WTC11 (cell line): ENCODE data around the gene HOMER2. TPM values are rescaled to one million over a fixed set of nuclear protein-coding genes. Genes with fewer than 3 reads are reported as not detected.

Experiments used
- ATAC-seq: fragments of 200-7000 bp; cut with Tn5 transposase; 2 replicates; pipeline ENCODE4 v1.10.0; 2021; ENCODE audit warnings: mild to moderate bottlenecking, moderate library complexity
- CTCF ChIA-PET: fragments of 300-600 bp; sonication (Branson Sonifier 250); formaldehyde crosslinking; loops from one replicate; lab custom pipeline; 2021; ENCODE audit warnings: antibody characterized with exemption; lab: Charles Lee
- POLR2A ChIA-PET: fragments of 350-600 bp; sonication (Branson Sonifier 250); formaldehyde crosslinking; loops from one replicate; lab custom pipeline; 2021; ENCODE audit warnings: antibody characterized with exemption; lab: Charles Lee
- DNase-seq: peaks from one replicate; pipeline ENCODE4 v3.0.0; 2021; ENCODE audit warnings: low spot score
- H3K27ac Mint-ChIP-seq: 2 replicates; pipeline ENCODE4 v1.8.0; 2021; ENCODE audit warnings: mixed read lengths
- H3K27me3 Mint-ChIP-seq: 2 replicates; pipeline ENCODE4 v1.8.0; 2021; ENCODE audit warnings: low read depth, mild to moderate bottlenecking, moderate library complexity, mixed read lengths
- H3K36me3 Mint-ChIP-seq: 2 replicates; pipeline ENCODE4 v1.8.0; 2021; ENCODE audit warnings: mixed read lengths
- H3K4me1 Mint-ChIP-seq: 2 replicates; pipeline ENCODE4 v1.8.0; 2022; ENCODE audit warnings: mixed read lengths
- H3K4me3 Mint-ChIP-seq: 2 replicates; pipeline ENCODE4 v1.8.0; 2021; ENCODE audit warnings: mild to moderate bottlenecking, moderate library complexity, mixed read lengths
- H3K9me3 Mint-ChIP-seq: 2 replicates; pipeline ENCODE4 v1.8.0; 2021; ENCODE audit warnings: mixed read lengths
- ARID4B ChIP-seq: sonication (generic); formaldehyde crosslinking; IDR thresholded peaks from 2 replicates; pipeline ENCODE4 v1.8.0; 2023; ENCODE audit warnings: missing genetic modification reagents, mild to moderate bottlenecking, borderline replicate concordance
- ATF2 ChIP-seq: sonication (generic); formaldehyde crosslinking; IDR thresholded peaks from 2 replicates; pipeline ENCODE4 v1.8.1; 2022; ENCODE audit warnings: low read depth, missing genetic modification reagents, borderline replicate concordance
- ATF3 ChIP-seq: sonication (generic); formaldehyde crosslinking; conservative IDR thresholded peaks from 2 replicates; pipeline ENCODE4 v1.8.1; 2022; ENCODE audit warnings: mild to moderate bottlenecking, missing genetic modification reagents
- ELF4 ChIP-seq: sonication (generic); formaldehyde crosslinking; IDR thresholded peaks from 2 replicates; pipeline ENCODE4 v1.8.1; 2022; ENCODE audit warnings: low read depth, mild to moderate bottlenecking, moderate library complexity, missing genetic modification reagents
- ETV6 ChIP-seq: sonication (generic); formaldehyde crosslinking; IDR thresholded peaks from 2 replicates; pipeline ENCODE4 v1.8.1; 2022; ENCODE audit warnings: mild to moderate bottlenecking, missing genetic modification reagents
- FOXJ3 ChIP-seq: sonication (generic); formaldehyde crosslinking; IDR thresholded peaks from 2 replicates; pipeline ENCODE4 v1.9.0; 2021; ENCODE audit warnings: missing genetic modification reagents, mild to moderate bottlenecking, borderline replicate concordance
- GABPB1 ChIP-seq: sonication (generic); formaldehyde crosslinking; IDR thresholded peaks from 2 replicates; pipeline ENCODE4 v1.8.1; 2023; ENCODE audit warnings: mild to moderate bottlenecking, missing genetic modification reagents
- GRHL2 ChIP-seq: fragments of 250-450 bp; sonication (Bioruptor Pico); IDR thresholded peaks from 2 replicates; pipeline ENCODE4 v1.8.0; 2022; ENCODE audit warnings: mild to moderate bottlenecking, moderate library complexity; ENCODE audit not compliant: insufficient replicate concordance, severe bottlenecking
- HMGA2 ChIP-seq: fragments of 250-450 bp; sonication (Bioruptor Pico); IDR thresholded peaks from 2 replicates; pipeline ENCODE4 v1.4.0; 2021; ENCODE audit warnings: mild to moderate bottlenecking, moderate library complexity
- HMGXB4 ChIP-seq: sonication (generic); formaldehyde crosslinking; IDR thresholded peaks from 2 replicates; pipeline ENCODE4 v1.8.1; 2023; ENCODE audit warnings: mild to moderate bottlenecking, moderate library complexity, missing genetic modification reagents
- JUN ChIP-seq: sonication (generic); formaldehyde crosslinking; IDR thresholded peaks from 2 replicates; pipeline ENCODE4 v1.8.0; 2023; ENCODE audit warnings: mild to moderate bottlenecking, missing genetic modification reagents
- MYBL2 ChIP-seq: sonication (generic); formaldehyde crosslinking; IDR thresholded peaks from 2 replicates; pipeline ENCODE4 v1.8.1; 2023; ENCODE audit warnings: mild to moderate bottlenecking, moderate library complexity, missing genetic modification reagents
- NFE2L1 ChIP-seq: sonication (generic); formaldehyde crosslinking; IDR thresholded peaks from 2 replicates; pipeline ENCODE4 v1.8.1; 2023; ENCODE audit warnings: missing genetic modification reagents
- OVOL2 ChIP-seq: fragments of 250-450 bp; sonication (Bioruptor Pico); IDR thresholded peaks from 2 replicates; pipeline ENCODE4 v1.9.0; 2021; ENCODE audit warnings: mild to moderate bottlenecking, borderline replicate concordance
- PRRX2 ChIP-seq: fragments of 250-450 bp; sonication (Bioruptor Pico); IDR thresholded peaks from 2 replicates; pipeline ENCODE4 v1.8.0; 2021; ENCODE audit warnings: mild to moderate bottlenecking
- RELA ChIP-seq: sonication (generic); formaldehyde crosslinking; IDR thresholded peaks from 2 replicates; pipeline ENCODE4 v1.8.1; 2022; ENCODE audit warnings: missing genetic modification reagents, mild to moderate bottlenecking, borderline replicate concordance
- SMAD4 ChIP-seq: sonication (generic); formaldehyde crosslinking; IDR thresholded peaks from 2 replicates; pipeline ENCODE4 v1.8.0; 2022; ENCODE audit warnings: mild to moderate bottlenecking, missing genetic modification reagents
- SOX15 ChIP-seq: fragments of 250-450 bp; sonication (Bioruptor Pico); IDR thresholded peaks from 2 replicates; pipeline ENCODE4 v1.9.0; 2021; ENCODE audit warnings: mild to moderate bottlenecking
- TEAD1 ChIP-seq: sonication (generic); formaldehyde crosslinking; IDR thresholded peaks from 2 replicates; pipeline ENCODE4 v1.8.0; 2022; ENCODE audit warnings: mild to moderate bottlenecking, missing genetic modification reagents
- ZMAT4 ChIP-seq: fragments of 250-450 bp; sonication (Bioruptor Pico); IDR thresholded peaks from 2 replicates; pipeline ENCODE4 v1.9.0; 2021; ENCODE audit warnings: mild to moderate bottlenecking
- ZNF121 ChIP-seq: sonication (generic); formaldehyde crosslinking; IDR thresholded peaks from 2 replicates; pipeline ENCODE4 v1.8.0; 2023; ENCODE audit warnings: missing genetic modification reagents
- ZNF219 ChIP-seq: sonication (generic); formaldehyde crosslinking; IDR thresholded peaks from 2 replicates; pipeline ENCODE4 v1.8.0; 2023; ENCODE audit warnings: missing genetic modification reagents, mild to moderate bottlenecking, borderline replicate concordance
- ZNF232 ChIP-seq: sonication (generic); formaldehyde crosslinking; IDR thresholded peaks from 2 replicates; pipeline ENCODE4 v1.8.0; 2022; ENCODE audit warnings: mild to moderate bottlenecking, missing genetic modification reagents
- ZNF317 ChIP-seq: sonication (generic); formaldehyde crosslinking; IDR thresholded peaks from 2 replicates; pipeline ENCODE4 v1.8.1; 2023; ENCODE audit warnings: low read depth, mild to moderate bottlenecking, moderate library complexity, missing genetic modification reagents, borderline replicate concordance
- total RNA-seq: library from RNA; stranded (reverse); gene quantifications from 3 replicates; pipeline ENCODE4 v1.2.3, GENCODE V29; 2021

HOMER2 gene
- total RNA-seq, 1 experiment from 2014 or later: 17.4 TPM

GRCh38 chr15:82923744-82924143, 28.8 kb downstream of the HOMER2 start:
- no peak for DNase-seq
- no peaks in the 10 kb centered on the region; the same call in 1 of the 2 replicates for H3K27me3 Mint-ChIP-seq
- no peaks in the 10 kb centered on the region for H3K36me3 Mint-ChIP-seq
- H3K27ac Mint-ChIP-seq: no peak overlapping the region
- CTCF ChIA-PET: interaction anchor here (0.6 to 1.7 kb wide), 3 partner anchors 19 to 88 kb away, joined by 3 to 4 read pairs (median 3); no protein-coding TSS in a partner anchor
- no peak overlapping the region for H3K4me3 Mint-ChIP-seq
- no peaks in the 10 kb centered on the region for H3K9me3 Mint-ChIP-seq
- no peak for TF ChIP-seq ETV6
- TF ChIP-seq ZNF232 (CRISPR knock-in tag): no peak
- no peak for TF ChIP-seq ZMAT4 (CRISPR knock-in tag)
- TF ChIP-seq ZNF219 (CRISPR knock-in tag): no peak
- TF ChIP-seq SMAD4 (CRISPR knock-in tag): no peak
- TF ChIP-seq GABPB1 (CRISPR knock-in tag): no peak
- TF ChIP-seq NFE2L1 (CRISPR knock-in tag): no peak
- TF ChIP-seq ELF4 (CRISPR knock-in tag): no peak
- no peak for TF ChIP-seq PRRX2
- TF ChIP-seq ZNF317 (CRISPR knock-in tag): no peak
- TF ChIP-seq JUN (CRISPR knock-in tag): no peak
- TF ChIP-seq OVOL2 (CRISPR knock-in tag): no peak
- TF ChIP-seq, all 79 proteins: peak for 0
- no peaks in the 10 kb centered on the region for H3K4me1 Mint-ChIP-seq
- no peak for ATAC-seq
- POLR2A ChIA-PET: no interaction called here

- ChIA-PET CTCF (interaction anchor here (1.3 kb wide), 1 partner anchor 27 kb away, joined by 3 read pairs; no protein-coding TSS in a partner anchor), POLR2A (interaction anchor here (0.6 kb wide), 1 partner anchor 170 kb away, joined by 5 read pairs; no protein-coding TSS in a partner anchor)
- DNase-seq (no peak), ATAC-seq (no peak)
- Mint-ChIP-seq H3K4me1 (no peaks in the 10 kb centered on the region), H3K27me3 (no peaks in the 10 kb centered on the region; the same call in 1 of the 2 replicates), H3K4me3 (no peak overlapping the region), H3K36me3 (no peaks in the 10 kb centered on the region), H3K27ac (no peak overlapping the region)
- TF ChIP-seq SOX15 (CRISPR knock-in tag) (no peak), RELA (CRISPR knock-in tag) (no peak), ATF3 (CRISPR knock-in tag) (no peak), FOXJ3 (CRISPR knock-in tag) (no peak), HMGXB4 (CRISPR knock-in tag) (no peak)
- TF ChIP-seq, all 79 proteins: peak for 0
- no peaks in the 10 kb centered on the region for H3K9me3 Mint-ChIP-seq
Observed at GRCh38 chr15:82922737-82923136, 29.8 kb downstream of the HOMER2 start.

- no peak overlapping the region for H3K4me3 Mint-ChIP-seq
- POLR2A ChIA-PET: no interaction called here
- CTCF ChIA-PET: no interaction called here
- no peak for DNase-seq
- no peaks in the 10 kb centered on the region; the same call in 1 of the 2 replicates for H3K27me3 Mint-ChIP-seq
- no peaks in the 10 kb centered on the region for H3K9me3 Mint-ChIP-seq
- no peak overlapping the region for H3K27ac Mint-ChIP-seq
- no peaks in the 10 kb centered on the region for H3K4me1 Mint-ChIP-seq
- ATAC-seq: no peak
- H3K36me3 Mint-ChIP-seq: no peaks in the 10 kb centered on the region
- TF ChIP-seq GRHL2 (CRISPR knock-in tag) (no peak), ZNF121 (CRISPR knock-in tag) (no peak), NFE2L1 (CRISPR knock-in tag) (no peak), ZNF317 (CRISPR knock-in tag) (no peak), HMGA2 (CRISPR knock-in tag) (no peak), TEAD1 (CRISPR knock-in tag) (no peak), MYBL2 (no peak), ARID4B (CRISPR knock-in tag) (no peak), ATF2 (CRISPR knock-in tag) (no peak)
Observed at GRCh38 chr15:82921939-82922338, 30.6 kb downstream of the HOMER2 start.
